LoVo (cell line): Measurements from ENCODE around the gene BTAF1.

Source experiments
- DNase-seq: peaks from one replicate; pipeline ENCODE4 v3.0.0-alpha.2; 2016; ENCODE audit warnings: low spot score

Gene BTAF1

DNA sequence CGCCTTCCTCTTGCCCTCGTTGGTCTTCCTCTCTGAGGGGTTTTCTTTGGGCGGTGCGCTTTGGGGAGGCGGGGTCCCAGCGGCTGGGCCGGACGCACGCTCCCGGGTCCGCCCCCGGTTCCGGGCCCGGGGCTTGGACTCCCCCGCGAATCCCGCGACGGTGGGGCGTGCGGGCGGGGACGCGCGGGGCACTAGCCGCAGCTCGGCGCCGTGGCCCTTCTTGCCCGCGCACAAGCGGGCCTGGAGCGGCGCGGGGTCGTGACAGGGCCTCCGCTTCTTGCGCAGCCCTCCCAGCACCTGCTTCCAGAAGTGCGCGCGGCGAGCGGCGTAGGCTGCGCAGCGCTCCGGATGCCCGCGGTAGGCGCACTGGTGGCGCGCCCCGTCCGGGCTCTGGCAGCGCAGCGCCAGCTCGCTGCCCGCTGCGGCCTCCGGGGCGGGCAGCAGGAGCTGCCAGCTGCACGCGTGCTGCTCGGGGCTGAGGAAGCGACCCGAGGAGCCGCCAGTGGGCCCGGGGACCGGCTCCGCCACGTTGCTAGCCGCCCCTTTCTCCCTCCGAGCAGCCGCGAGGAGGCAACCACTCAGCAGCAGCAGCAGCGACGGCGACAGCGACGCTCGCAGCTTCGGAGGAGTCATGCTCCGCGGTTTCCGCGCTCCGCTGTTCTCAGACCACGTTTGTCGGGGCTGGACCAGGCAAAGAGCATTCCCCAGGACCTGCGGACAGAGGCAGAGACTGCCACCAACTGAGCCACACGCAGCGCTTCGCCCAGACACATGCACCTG lies 15.0 kb upstream of the BTAF1 start:
- DNase-seq = peak; percentile 84

DNA sequence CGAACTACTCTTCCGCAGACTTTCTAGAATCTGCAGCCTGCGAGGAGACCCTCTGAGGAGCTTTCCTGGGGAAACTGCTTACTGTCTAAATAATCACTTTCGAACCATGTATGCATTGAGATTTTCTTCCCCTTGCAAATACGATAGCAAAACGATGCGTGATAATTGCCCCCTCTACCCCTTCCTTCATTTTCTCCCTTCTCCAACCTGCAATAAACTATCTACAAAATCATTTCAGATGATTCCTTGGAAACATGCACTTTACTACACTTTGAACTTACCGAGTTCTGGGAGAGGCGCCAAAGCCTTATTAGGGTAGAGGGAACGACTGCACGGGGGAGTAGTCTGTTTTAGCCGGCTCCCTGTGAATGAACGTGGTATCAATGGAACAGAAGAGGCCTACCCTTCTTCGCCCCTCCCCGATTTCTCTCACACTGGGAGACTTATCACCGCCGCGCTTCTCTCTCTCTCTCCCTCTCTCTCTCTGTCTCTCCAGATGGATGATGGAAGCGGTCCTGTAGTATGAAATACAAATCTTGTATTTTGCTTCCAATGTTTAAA lies 14.4 kb upstream of the BTAF1 start, which contains the start of gene FGFBP3:
Gene FGFBP3, minus strand, starts transcription at position 370 of the 561 bp plus-strand sequence. CDS start 517 bp downstream, outside the sequence.
- DNase-seq = peak; percentile 68

DNA sequence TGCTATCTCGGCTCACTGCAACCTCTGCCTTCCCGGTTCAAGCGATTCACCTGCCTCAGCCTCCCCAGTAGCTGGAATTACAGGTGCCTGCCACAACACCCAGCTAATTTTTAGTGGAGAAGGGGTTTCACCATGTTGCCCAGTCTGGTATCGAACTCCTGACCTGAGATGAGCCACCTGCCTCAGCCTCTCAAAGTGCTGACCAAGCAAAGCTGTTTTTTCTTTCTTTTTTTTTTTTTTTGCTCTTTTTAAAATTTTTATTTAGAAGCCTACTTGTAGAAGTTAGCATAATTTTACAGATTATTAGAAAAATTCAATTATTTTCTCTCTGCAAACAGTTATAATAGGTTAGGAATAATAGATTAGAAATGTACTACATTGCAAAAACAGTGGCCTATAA lies 13.1 kb upstream of the BTAF1 start:
- DNase-seq = no peak

DNA sequence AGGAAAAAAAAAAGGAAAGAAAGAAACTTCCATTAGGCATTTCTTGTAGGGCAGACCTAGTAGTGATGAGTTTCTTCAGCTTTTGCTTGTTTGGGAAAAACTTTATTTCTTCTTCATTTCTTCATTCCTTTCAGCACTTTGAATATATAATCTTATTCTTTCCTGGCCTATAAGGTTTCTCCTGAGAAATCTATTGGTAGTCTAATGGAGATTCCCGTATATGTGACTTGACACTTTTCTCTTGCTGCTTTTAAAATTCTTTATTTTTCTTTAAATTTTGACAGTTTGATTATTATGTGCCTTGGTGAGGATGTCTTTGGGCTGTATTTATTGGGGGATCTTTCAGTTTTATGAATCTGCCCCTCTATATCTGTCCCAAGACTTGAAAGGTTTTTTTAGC lies 3.9 kb upstream of the BTAF1 start:
- no peak for DNase-seq

DNA sequence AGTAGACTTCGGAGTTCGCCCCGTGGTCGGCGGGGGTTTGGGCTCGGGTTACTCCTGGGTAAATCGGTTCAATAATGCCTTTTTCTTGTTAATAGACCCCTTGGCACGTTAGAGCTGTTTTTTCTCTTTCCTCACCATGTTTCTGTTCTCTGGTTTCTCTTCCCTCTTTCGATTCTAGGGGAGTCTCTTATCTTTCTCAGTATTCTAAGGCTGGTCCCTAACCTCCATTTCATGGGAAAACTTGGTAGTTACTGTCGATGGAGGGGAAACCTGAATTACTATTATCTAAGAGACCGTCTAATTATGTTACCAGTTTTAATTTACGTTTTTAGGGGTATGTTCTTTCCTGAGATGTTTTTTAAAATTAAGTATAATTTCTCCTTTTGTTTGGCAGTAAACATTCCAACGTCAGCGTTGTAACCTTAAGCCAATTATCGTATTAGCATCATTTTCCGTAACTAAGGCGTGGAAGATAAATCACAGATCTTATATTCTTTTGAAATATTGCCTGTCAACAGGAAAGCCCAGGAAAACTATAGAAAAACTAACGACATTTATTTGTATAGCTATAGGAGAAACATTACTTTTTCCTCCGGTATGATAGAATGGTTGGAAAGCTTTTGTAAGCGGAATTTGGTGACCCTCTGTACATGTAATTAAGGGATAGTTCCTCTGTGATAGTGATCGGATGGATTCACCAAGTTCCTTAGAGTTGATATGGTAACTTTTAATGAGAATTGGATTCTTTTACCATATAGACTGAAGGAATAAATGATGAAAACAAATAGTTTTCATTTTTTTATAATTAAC lies 847 bp downstream of the BTAF1 start:
- DNase-seq = no peak

DNA sequence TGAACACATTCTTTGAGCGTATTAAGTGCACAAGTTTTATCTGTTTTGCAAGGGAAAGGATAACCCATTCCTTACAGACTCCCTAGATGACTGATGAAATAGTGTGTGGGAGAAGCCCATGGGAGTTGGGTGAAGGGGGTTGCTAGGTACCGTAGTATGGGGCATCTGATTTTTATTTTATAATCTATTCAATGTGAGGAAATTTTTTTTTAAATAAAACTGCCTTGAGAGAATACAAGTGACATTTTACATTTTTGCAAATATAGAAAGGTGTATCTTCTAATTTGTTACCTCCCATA lies 1.4 kb downstream of the BTAF1 start:
- DNase-seq = no peak

DNA sequence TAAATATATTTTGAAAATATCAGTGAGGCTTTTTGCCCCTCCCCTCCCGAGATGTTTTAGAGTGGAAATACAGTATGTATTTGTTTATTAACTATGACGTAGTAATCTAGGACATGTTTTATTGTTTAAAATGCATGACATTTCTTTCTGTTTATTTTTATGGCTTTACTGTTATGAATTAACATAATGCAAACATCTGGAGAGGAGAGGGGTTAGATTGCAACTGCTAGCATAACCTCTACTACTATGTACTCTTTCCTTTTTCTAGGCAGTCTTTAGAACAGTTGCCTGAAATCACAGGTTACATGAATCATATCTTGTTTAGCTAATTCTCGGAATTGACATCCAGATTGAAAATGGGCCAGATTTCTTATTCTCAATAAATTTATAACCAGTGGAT lies 7.4 kb downstream of the BTAF1 start:
- DNase-seq = no peak

DNA sequence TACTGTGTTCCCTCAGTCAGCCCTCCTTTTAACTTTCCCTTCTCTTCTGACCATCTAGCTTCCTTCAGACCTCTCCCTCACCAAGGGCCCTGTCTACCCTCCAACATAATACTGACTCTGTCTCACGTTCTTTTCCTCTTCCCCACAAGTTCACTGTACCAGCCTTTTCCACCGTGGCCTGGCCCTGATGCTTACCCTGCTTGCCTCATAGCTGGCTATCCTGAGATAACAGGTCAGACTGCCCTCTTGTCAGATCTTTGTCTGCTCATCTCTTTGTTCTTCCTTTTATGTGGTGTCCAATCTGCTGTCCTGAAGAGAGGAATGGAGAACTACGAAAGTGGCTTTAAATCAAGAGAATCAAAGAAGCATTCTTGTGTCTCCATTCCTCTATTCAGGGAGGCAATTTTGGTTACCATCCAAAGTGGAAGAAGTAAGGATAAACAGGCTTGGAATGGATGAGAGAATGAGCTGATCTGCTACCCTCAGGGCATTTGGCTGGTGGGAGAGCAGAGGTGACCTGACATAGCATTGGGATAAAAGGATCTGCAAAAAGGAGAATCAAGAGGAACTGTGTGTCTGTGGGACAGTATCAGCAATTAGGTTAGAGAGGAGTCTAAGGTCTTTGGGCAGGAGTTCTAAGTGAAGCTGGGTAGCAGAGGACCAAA lies 8.1 kb downstream of the BTAF1 start:
- DNase-seq = no peak

DNA sequence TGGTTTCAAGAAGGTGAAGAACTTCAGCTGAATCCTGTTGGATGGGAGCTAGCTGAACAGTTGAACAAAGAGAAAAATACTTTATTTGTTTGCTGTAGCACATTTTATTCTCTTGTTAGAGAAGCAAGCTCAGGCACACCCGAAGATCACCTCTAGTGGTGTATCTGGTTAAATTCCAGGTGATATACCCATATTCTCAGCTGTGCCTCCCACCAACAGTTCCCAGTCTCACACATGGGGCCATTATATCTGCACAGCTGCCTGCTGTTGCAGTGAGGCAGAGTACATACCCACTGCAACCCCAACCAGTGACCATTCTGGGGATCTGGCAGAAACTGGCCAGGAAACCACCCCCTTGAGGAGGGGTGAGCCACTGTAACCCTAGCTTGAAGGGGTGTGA lies 9.2 kb downstream of the BTAF1 start:
- no peak for DNase-seq

DNA sequence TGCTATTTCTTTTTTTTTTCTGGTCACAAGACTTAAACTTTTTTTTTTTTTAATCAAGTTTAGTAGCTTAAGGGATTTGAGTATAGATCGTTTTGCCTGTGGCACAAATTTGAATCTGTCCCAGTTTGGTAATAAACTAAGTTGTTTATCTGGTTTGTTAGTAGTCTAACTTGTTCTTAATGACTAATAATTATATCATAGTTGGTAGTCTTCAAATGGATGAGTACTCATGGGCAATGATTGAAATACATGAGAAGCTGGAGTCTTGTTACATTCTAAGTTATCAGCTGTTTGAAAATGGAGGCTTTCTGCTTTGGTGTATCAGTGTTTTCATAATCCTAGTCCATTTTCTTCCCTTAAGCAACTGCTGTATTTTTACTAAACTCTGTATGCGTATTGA lies 12.3 kb downstream of the BTAF1 start:
- no peak for DNase-seq

DNA sequence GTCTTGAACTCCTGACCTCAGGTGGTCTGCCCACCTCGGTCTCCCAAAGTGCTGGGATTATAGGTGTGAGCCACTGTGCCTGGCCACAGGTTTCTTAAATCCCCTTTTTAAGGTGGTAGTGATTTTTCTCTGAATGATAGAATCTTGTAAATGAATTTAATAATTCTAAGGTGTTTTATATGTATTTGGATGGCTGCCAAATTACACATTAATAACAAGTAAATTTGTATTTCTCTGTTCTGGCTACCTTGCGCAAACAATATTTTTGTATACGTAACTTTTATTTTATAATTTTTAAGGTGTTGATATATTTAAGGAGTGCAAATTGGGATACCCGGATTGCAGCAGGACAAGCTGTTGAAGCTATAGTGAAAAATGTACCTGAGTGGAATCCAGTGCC lies 16.1 kb downstream of the BTAF1 start:
- DNase-seq = no peak

DNA sequence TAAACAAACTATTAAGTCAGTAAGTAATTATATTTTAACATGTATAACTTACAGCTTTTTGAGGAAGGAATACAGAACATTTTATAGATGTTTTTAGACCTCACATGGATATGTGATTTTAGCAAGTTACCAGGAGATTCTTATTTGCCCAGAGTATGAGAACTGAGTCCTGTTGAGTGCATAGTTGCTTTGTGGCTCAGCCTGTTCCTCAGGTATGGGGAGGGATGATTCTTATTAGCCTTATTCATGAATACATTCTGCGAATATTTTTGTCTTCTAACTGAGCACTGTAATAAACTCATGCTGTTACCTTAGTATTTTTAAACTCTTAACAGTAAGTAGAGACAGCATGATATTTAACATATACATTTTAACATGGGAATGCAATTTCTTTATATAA lies 17.9 kb downstream of the BTAF1 start:
- no peak for DNase-seq

DNA sequence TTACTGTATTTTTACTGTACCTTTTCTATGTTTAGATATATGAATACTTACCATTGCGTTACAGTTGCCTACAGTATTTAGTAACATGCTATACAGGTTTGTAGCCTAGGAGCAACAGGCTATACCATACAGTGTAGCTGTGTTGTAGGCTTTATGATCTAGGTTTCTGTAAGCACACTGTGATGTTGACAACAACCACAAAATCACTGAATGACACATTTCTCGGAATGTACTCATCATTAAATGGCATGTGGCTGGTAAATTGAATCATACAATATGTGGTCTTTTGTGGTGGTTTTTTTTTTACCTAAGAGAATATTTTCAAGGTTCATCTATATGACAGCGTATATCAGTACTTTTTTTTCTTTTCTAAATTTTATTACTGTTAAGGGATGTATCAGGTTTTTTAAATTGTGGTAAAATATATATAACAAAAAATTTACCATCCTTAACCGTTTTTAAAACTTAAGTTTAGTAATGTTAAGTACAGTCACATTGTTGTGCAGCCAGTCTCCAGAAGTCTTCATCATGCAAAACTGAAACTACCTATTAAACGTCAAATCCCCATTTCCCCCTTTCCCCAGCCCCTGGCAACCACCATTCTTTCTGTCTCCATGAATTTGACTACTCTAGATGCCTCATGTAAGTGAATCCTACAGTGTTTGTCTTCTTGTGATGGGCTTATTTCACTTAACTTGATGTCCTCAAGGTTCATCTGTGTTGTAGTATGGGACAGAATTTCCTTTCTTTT lies 21.5 kb downstream of the BTAF1 start:
- DNase-seq = no peak

DNA sequence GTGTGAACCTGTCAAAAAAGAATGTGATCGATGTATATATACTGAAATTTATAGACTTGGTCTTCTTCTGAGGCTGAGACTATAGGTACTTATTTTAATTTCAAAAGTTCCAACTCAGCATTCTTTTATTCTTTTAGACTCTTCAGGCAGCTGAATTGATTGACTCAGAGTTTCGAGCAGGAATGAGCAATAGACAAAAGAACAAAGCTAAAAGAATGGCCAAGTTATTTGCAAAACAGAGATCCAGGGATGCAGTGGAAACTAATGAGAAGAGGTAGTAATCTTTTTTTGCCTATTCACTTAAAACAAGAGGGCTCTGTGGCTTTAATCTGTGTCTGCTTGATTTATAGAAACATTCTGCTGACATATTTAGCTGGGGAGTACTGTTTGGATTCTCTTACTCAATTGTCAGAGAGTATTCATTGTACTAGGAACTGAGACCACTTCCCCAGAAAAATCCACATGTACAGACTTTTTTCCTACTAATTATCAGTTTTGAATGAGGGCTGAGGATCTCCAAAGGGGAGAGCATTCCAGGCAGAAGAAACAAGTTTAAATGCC lies 30.1 kb downstream of the BTAF1 start:
- no peak for DNase-seq

DNA sequence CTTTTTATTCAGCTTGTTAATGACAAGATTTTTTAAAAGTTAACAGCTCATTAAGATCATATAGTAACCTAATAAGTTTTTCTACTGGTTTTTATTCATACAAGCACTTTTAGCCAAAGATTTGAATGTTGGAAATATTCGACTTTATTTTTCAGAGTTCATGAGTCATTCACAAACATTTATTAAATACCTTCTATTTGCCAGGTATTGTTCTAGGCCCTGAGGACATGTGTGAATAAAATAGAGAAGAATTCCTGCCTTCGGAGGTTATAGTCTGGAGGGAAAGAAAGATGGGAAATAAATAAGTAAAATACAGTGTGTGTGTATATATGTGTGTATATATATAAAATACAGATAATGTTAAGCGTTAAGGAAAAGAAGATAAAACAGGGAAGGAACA lies 31.5 kb downstream of the BTAF1 start:
- DNase-seq = no peak

DNA sequence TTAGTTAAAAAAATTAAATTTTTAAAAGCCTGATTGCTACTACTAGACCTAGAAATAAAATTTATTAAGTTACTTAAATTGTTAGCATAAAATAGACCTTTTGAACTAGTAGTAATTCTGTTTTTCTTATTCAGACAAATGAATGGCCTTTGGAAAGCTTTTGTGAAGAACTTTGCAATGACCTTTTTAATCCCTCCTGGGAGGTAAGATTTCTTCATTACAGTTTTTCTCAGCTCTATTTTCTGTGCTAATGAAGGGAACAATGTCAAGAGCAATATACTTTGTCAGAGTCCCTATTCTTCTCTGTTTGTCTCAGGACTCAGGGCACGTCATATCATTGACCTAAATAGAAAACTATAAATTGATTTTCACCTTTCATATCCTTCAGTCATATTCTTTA lies 33.5 kb downstream of the BTAF1 start:
- no peak for DNase-seq

DNA sequence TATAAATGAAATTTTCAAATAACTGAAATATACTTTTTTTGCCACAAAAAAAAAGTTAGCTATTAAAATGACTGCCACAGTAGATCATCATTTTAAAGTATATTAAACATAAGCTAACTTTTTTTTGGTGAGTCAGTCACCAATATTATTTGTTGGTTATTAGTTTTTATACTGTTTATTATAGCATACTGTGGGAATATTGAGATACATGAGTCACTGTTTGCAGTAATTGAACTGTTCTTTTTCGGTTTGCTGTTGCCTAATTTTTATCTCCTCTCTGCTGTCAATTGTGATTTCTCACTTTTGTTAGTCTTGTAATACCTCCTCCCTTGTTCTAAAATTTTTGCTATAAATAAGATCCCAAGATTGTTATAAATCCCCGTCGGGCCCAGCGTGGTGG lies 45.7 kb downstream of the BTAF1 start:
- DNase-seq = no peak

DNA sequence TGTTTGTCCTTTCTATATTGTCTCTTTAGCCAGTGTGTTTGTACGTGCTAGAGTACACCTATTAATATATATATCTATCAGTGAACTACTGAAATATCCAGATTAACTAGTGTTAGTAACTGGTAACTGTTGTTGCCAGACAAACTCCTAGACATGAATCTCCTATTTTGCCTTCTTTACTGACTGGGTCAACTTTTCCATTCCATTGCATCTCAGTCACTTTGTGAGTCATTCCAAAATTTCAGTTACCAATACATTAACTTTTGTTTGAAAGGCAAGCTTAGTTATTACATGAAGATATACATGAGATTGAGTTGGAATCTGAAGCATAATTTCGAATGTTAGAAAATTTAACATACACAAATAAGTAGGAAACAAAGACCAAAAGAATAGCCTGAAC lies 51.4 kb downstream of the BTAF1 start:
- no peak for DNase-seq

DNA sequence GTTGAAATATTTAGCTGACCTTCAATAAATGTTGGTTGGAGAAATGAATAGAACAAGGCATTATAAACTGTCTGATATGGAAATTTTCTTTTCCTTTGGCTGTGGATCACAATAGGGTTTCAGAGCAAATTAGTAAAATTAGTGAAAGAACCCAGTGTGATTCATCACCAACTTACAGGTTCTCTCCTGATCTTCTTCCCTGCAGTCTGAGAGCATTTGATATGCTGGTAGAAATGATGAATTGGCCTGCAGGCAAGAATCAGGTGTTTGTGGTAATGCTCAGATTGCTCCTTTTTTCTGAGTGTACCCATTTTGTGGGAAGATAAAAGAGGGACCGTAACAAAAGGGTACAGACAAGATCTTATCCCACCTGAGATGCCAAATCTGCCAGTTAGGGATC lies 51.9 kb downstream of the BTAF1 start:
- DNase-seq = no peak

DNA sequence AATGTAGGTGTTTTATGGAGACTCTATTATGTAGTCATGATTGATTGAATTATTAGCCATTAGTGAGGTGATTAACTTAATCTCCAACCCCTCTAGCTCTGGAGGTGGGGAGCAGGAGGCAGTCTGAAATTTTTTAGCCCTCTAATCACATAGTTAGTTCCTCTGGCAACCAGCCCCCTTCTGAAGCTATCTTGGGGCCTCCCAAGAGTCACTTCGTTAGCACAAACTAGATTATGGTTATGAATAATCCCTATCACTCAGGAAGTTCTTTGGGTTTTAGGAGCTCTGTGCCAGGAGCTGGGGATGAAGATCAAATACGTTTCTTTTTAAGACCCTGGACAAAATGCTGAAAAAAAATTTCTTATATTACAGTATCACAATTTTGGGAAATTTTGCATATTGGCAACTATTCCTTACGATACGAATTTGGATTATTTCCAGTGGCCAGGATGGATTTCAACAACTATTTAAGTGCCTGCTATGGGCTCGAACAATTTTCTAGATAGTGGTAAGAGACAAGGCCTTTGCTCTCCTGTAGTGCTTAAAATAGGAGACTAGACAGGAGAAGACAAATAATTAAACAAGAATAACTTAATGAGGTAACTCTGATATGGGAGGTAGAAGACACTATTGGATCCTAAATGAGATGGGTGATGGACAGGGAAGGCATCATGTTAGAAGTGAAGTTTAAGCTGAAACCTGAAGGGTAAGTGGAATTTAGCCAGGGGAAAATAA lies 52.9 kb downstream of the BTAF1 start:
- DNase-seq = no peak

DNA sequence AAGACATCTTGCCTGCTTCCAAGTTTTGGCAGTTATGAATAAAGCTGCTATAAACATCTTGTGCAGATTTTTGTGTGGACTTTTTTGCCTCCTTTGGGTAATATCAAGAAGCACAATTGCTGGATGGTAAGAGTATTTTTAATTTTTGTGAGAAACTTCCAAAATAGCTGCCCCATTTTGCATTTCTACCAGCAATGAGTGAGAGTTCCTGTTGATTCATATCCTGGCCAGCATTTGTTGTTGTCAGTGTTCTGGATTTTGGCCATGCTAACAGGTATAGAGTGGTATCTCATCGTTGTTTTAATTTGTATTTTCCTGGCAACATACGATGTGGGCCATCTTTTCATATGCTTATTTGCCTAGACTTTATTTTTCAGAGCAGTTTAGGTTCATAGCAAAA lies 53.9 kb downstream of the BTAF1 start:
- DNase-seq = no peak
